Mesothelial cell of epicardium (in vitro differentiated cells): ENCODE measurements around the gene COMT. TPM values are rescaled to one million over a fixed set of nuclear protein-coding genes. Genes with fewer than 3 reads are reported as not detected.

Experiments
- DNase-seq, 2 experiments: peaks; one replicate each; pipeline ENCODE4 v3.0.0; 2021; ENCODE audit warnings: low spot score in 2 of 2; ENCODE audit not compliant: unreplicated experiment in 2 of 2
- H3K27ac Mint-ChIP-seq: 2 replicates; pipeline ENCODE4 v1.8.0; 2021; ENCODE audit warnings: mixed read lengths
- H3K27me3 Mint-ChIP-seq: 2 replicates; pipeline ENCODE4 v1.8.0; 2021; ENCODE audit warnings: low read depth, mixed read lengths
- H3K36me3 Mint-ChIP-seq: 2 replicates; pipeline ENCODE4 v1.8.0; 2021; ENCODE audit warnings: mixed read lengths
- H3K4me1 Mint-ChIP-seq: 2 replicates; pipeline ENCODE4 v1.8.0; 2021; ENCODE audit warnings: mixed read lengths
- H3K4me3 Mint-ChIP-seq: 2 replicates; pipeline ENCODE4 v1.8.0; 2021; ENCODE audit warnings: mild to moderate bottlenecking, moderate library complexity, mixed read lengths
- H3K9me3 Mint-ChIP-seq: 2 replicates; pipeline ENCODE4 v1.8.0; 2021; ENCODE audit warnings: mixed read lengths
- microRNA-seq: library from miRNA; unstranded; fragments of <30 nt; microRNA quantifications from one replicate; pipeline ENCODE4 v1.2.0, GENCODE V29; 2021; ENCODE audit warnings: inconsistent platforms, mixed read lengths
- total RNA-seq: library from RNA; stranded (reverse); gene quantifications from 3 replicates; pipeline ENCODE4 v1.2.1, GENCODE V29; 2021
- TF ChIP-seq, protein P1 (sequence below): fragments of 200-600 bp; sonication (generic); IDR thresholded peaks from one replicate; pipeline ENCODE4 v1.5.0; 2021; ENCODE audit warnings: antibody characterized with exemption; ENCODE audit not compliant: unreplicated experiment

The COMT gene
- total RNA-seq, 1 donor from 2014 or later: 93.5 TPM

DNA sequence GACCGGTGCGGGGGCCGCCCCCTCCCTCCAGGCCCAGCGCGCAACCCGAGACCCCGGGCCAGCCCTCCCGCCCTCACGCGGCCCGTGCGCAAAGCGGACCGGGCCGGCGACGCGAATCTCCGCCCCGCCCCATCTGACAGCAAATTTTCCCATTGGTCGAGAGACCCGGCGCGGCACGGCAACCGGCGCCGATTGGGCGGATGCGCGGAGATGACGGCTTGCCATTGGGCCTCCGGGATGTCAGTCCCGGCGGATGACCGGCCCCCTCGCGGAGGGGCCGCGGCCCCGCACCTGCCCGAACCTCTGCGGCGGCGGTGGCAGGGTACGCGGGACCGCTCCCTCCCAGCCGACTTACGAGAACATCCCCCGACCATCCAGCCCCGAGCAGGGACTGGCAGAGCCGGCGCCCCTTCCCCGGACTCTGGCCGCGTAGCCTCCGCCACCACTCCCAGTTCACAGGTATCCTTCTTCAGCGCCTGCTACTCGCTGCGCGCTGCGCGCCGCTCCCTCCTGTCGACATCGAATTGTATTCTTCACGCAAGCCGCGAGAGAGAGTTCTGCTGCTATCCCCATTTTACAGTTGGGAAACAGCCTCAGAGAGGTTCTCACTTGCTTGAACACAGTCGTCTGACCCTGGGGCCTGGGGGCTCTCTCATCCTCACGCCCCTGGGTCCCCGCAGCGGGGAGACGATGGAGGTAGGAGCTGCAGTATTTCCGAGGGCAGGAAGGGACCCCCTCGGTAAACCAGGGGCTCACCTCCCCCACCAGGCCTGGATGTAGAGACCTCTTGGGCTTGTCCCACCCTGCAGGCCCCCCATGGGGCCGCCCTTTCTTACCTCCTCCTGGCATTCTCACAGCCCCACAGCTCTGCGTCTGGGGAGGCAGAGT lies 75.4 kb downstream of the COMT start, which contains the start of gene ARVCF:
ARVCF (minus strand) TSS at position 90 of the 888 bp plus-strand sequence. CDS start 26,029 bp downstream, outside the sequence.
- H3K4me1 Mint-ChIP-seq: peaks cover 6% of the 10 kb centered on the region
- no peak within 1 kb of the TSS for H3K27ac Mint-ChIP-seq
- H3K36me3 Mint-ChIP-seq: no peaks in the 10 kb centered on the region
- H3K27me3 Mint-ChIP-seq: peaks cover 60% of the 10 kb centered on the region
- H3K4me3 Mint-ChIP-seq: peak within 1 kb of the TSS; percentile 74
- DNase-seq: peak; percentile 86 to 96
- H3K9me3 Mint-ChIP-seq: no peaks in the 10 kb centered on the region
- TF ChIP-seq, protein P1, sequence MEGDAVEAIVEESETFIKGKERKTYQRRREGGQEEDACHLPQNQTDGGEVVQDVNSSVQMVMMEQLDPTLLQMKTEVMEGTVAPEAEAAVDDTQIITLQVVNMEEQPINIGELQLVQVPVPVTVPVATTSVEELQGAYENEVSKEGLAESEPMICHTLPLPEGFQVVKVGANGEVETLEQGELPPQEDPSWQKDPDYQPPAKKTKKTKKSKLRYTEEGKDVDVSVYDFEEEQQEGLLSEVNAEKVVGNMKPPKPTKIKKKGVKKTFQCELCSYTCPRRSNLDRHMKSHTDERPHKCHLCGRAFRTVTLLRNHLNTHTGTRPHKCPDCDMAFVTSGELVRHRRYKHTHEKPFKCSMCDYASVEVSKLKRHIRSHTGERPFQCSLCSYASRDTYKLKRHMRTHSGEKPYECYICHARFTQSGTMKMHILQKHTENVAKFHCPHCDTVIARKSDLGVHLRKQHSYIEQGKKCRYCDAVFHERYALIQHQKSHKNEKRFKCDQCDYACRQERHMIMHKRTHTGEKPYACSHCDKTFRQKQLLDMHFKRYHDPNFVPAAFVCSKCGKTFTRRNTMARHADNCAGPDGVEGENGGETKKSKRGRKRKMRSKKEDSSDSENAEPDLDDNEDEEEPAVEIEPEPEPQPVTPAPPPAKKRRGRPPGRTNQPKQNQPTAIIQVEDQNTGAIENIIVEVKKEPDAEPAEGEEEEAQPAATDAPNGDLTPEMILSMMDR: peak; percentile 42

DNA sequence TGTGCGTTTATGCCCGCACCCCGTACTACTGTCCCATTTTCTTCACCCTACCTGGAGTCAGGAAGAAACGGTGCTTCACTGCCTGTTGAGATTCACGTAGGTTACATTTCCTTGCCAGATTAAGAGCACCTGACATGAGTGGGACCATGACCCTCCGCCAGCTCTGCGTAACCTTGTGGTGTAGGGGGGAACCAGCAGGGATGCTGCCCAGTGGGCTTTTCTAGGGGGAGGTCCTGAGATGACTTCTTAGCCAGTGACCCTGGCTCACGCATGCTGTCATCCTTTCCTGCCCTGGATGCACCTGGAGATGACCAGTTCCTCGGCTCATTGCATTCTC lies 76.0 kb downstream of the COMT start:
- H3K9me3 Mint-ChIP-seq: no peaks in the 10 kb centered on the region
- H3K27ac Mint-ChIP-seq: no peak overlapping the region
- peaks cover 60% of the 10 kb centered on the region for H3K27me3 Mint-ChIP-seq
- no peak for DNase-seq
- peak overlapping the region; percentile 74 for H3K4me3 Mint-ChIP-seq
- TF ChIP-seq, protein P1: no peak
- no peaks in the 10 kb centered on the region for H3K36me3 Mint-ChIP-seq
- H3K4me1 Mint-ChIP-seq: peaks cover 9% of the 10 kb centered on the region

DNA sequence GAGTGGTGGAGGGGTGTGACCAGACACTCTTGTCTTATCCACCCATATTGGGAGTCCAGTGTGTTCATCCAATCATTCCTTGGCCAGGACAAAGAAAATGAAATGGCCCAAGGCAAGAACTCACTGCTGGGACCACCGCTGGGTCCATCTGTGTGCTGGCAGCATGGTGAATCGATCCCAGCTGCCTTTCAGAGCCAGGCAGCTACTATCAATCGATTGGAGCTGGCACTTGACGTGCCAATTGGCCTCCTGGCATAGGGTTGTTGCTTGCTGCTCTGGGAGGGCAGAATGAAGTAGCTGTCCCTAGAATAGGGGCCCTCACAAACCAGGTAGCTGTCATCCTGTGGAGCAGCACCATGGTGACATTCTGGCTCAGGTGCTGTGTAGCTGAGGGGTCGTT lies 76.4 kb downstream of the COMT start:
- H3K27me3 Mint-ChIP-seq: peaks cover 60% of the 10 kb centered on the region
- TF ChIP-seq, protein P1: no peak
- H3K4me1 Mint-ChIP-seq: peaks cover 9% of the 10 kb centered on the region
- no peak overlapping the region for H3K27ac Mint-ChIP-seq
- peak overlapping the region; percentile 74 for H3K4me3 Mint-ChIP-seq
- no peaks in the 10 kb centered on the region for H3K36me3 Mint-ChIP-seq
- H3K9me3 Mint-ChIP-seq: no peaks in the 10 kb centered on the region
- DNase-seq: no peak

Small RNA genes within 50 kb of the gene (microRNA-seq; reads per million reads assigned to microRNA genes)
- gene MIR4761: not detected

Other genes starting within 250 kb of the COMT start
- 32.2 to 42.1 TPM (median 36.2 TPM) in 3 replicates for gene SEPTIN5, start 227.3 kb upstream of the COMT start, total RNA-seq
- gene GP1BB, start 218.2 kb upstream of the COMT start, total RNA-seq: 1.4 to 5.7 TPM (median 4.4 TPM) in 3 replicates
- 0.34 to 0.45 TPM in 2 of 3 replicates, not detected in the other for gene TBX1, start 181.0 kb upstream of the COMT start, total RNA-seq
- gene GNB1L, start 86.9 kb upstream of the COMT start, total RNA-seq: 9.0 to 9.9 TPM (median 9.8 TPM) in 3 replicates
- 32.2 to 35.1 TPM (median 34.3 TPM) in 3 replicates for gene RTL10, start 86.9 kb upstream of the COMT start, total RNA-seq
- 21.0 to 23.2 TPM (median 22.9 TPM) in 3 replicates for gene TXNRD2, start within 50 bp of the COMT start, total RNA-seq
- gene ARVCF, start 75.1 kb downstream of the COMT start, total RNA-seq: 38.4 to 43.8 TPM (median 41.2 TPM) in 3 replicates
- 13.4 to 17.5 TPM (median 15.6 TPM) in 3 replicates for gene TANGO2, start 79.3 kb downstream of the COMT start, total RNA-seq
- gene DGCR8, start 138.5 kb downstream of the COMT start, total RNA-seq: 69.4 to 72.3 TPM (median 71.5 TPM) in 3 replicates
- gene RANBP1, start 174.3 kb downstream of the COMT start, total RNA-seq: 154 to 155 TPM (median 154 TPM) in 3 replicates
- gene TRMT2A, start 175.5 kb downstream of the COMT start, total RNA-seq: 68.7 to 78.1 TPM (median 76.0 TPM) in 3 replicates
- 82.4 to 86.2 TPM (median 82.4 TPM) in 3 replicates for gene ZDHHC8, start 190.0 kb downstream of the COMT start, total RNA-seq
- not detected in 3 replicates for gene CCDC188, start 209.3 kb downstream of the COMT start, total RNA-seq